Endothelial cell of umbilical vein (primary cell): Measurements from ENCODE around the gene TMEM139. TPM values are rescaled to one million over a fixed set of nuclear protein-coding genes. Genes with fewer than 3 reads are reported as not detected.

ENCODE experiments used
- BruUV-seq: library from RNA; stranded (reverse); fragments of 400-500 nt; replicated peaks from 2 replicates; lab custom pipeline; 2021; lab: Mats Ljungman, UMichigan
- CTCF ChIA-PET: fragments of 300-600, 350-600 bp; sonication (Branson Sonifier 250); formaldehyde crosslinking; loops from one replicate; lab custom pipeline; 2021; ENCODE audit warnings: antibody characterized with exemption, inconsistent platforms; lab: Charles Lee
- POLR2A ChIA-PET: fragments of 300-600, 350-600 bp; sonication (Branson Sonifier 250); formaldehyde crosslinking; loops from one replicate; lab custom pipeline; 2021; ENCODE audit warnings: antibody characterized with exemption, inconsistent platforms; lab: Charles Lee
- DNase-seq: peaks from one replicate; pipeline ENCODE4 v3.0.0-alpha.2; 2011; ENCODE audit warnings: low read depth, low spot score
- FAIRE-seq: peaks from 2 replicates; lab custom pipeline; 2011; peaks lifted over from hg19 to GRCh38; lab: Jason Lieb, UNC
- H2AFZ ChIP-seq: 2 replicates; pipeline ENCODE4 v1.6.0; 2012; ENCODE audit warnings: low read depth, low read length, control low read depth, inconsistent platforms
- H3K27ac ChIP-seq: 2 replicates; pipeline ENCODE4 v1.5.1; 2011; ENCODE audit warnings: low read depth, mild to moderate bottlenecking, control low read depth, low read length, moderate library complexity; ENCODE audit not compliant: insufficient read depth
- H3K27me3 ChIP-seq, 2 experiments: 2 replicates each; pipeline versions ENCODE4 v1.6.0 to v1.6.1; 2011; ENCODE audit warnings: low read length in 2 of 2, mixed read lengths in 1 of 2; ENCODE audit not compliant: control insufficient read depth in 2 of 2, insufficient read depth in 2 of 2
- H3K36me3 ChIP-seq, 2 experiments: 2 replicates in 1 of 2; 3 replicates in 1 of 2; pipeline ENCODE4 v1.5.1; 2011; ENCODE audit warnings: low read length in 2 of 2, mild to moderate bottlenecking in 1 of 2, moderate library complexity in 1 of 2; ENCODE audit not compliant: control insufficient read depth in 2 of 2, insufficient read depth in 2 of 2; ENCODE audit errors: extremely low read depth in 1 of 2
- H3K4me1 ChIP-seq: 3 replicates; pipeline ENCODE4 v1.5.1; 2011; ENCODE audit warnings: mild to moderate bottlenecking, low read length; ENCODE audit not compliant: control insufficient read depth, insufficient read depth; ENCODE audit errors: extremely low read depth
- H3K4me2 ChIP-seq: 2 replicates; pipeline ENCODE4 v1.6.1; 2011; ENCODE audit warnings: low read length, control low read depth, mixed read lengths; ENCODE audit not compliant: insufficient read depth
- H3K4me3 ChIP-seq, 3 experiments: fragments of 200-600 bp in 1 of 3; sonication (generic), shearing (Covaris generic) in 1 of 3; replicated peaks in 1 of 3; 2 replicates each; pipeline ENCODE4 v1.5.1; 2011 to 2016; ENCODE audit warnings: control low read depth in 3 of 3, low read length in 3 of 3, mild to moderate bottlenecking in 2 of 3, inconsistent platforms in 1 of 3, low read depth in 1 of 3, moderate library complexity in 1 of 3; ENCODE audit not compliant: insufficient read depth in 1 of 3
- H3K79me2 ChIP-seq: 2 replicates; pipeline ENCODE4 v1.6.0; 2012; ENCODE audit warnings: low read length, inconsistent platforms; ENCODE audit not compliant: control insufficient read depth, insufficient read depth
- H3K9ac ChIP-seq: replicated peaks from 2 replicates; pipeline ENCODE3; 2011; ENCODE audit warnings: low read length, control low read depth; ENCODE audit not compliant: insufficient read depth; ENCODE audit errors: extremely low read depth
- H3K9me1 ChIP-seq: replicated peaks from 3 replicates; pipeline ENCODE4 v1.6.0; 2011; ENCODE audit warnings: mild to moderate bottlenecking, low read length; ENCODE audit not compliant: control insufficient read depth, insufficient read depth; ENCODE audit errors: extremely low read depth
- H3K9me3 ChIP-seq: replicated peaks from 2 replicates; pipeline ENCODE4 v1.5.1; 2012; ENCODE audit warnings: low read length, inconsistent platforms; ENCODE audit not compliant: control insufficient read depth, insufficient read depth
- H4K20me1 ChIP-seq: replicated peaks from 2 replicates; pipeline ENCODE3; 2011; ENCODE audit warnings: mild to moderate bottlenecking, low read length; ENCODE audit not compliant: control insufficient read depth, insufficient read depth; ENCODE audit errors: extremely low read depth
- EZH2 ChIP-seq: IDR thresholded peaks from 2 replicates; pipeline ENCODE4 v1.6.1; 2012; ENCODE audit warnings: borderline replicate concordance, low read depth, mild to moderate bottlenecking, moderate library complexity, low read length, inconsistent platforms; ENCODE audit not compliant: severe bottlenecking
- FOS ChIP-seq: IDR thresholded peaks from 2 replicates; pipeline ENCODE4 v1.6.1; 2011; ENCODE audit warnings: mild to moderate bottlenecking, low read length, moderate library complexity, borderline replicate concordance; ENCODE audit not compliant: insufficient read depth
- GATA2 ChIP-seq: IDR thresholded peaks from 2 replicates; pipeline ENCODE4 v1.7.0; 2011; ENCODE audit warnings: low read depth, mild to moderate bottlenecking, moderate library complexity, mixed read lengths, low read length; ENCODE audit not compliant: insufficient read length, insufficient read depth
- JUN ChIP-seq: IDR thresholded peaks from 2 replicates; pipeline ENCODE4 v1.6.1; 2011; ENCODE audit warnings: borderline replicate concordance, low read depth; ENCODE audit not compliant: insufficient read length, insufficient read depth
- MAX ChIP-seq: IDR thresholded peaks from 2 replicates; pipeline ENCODE4 v1.6.1; 2011; ENCODE audit not compliant: insufficient read depth, insufficient read length
- MYC ChIP-seq: IDR thresholded peaks from one replicate; pipeline ENCODE4 v1.6.1; 2011; ENCODE audit warnings: mild to moderate bottlenecking, low read depth, low read length
- POLR2A ChIP-seq: IDR thresholded peaks from 2 replicates; pipeline ENCODE4 v1.6.1; 2012; ENCODE audit warnings: low read depth, mild to moderate bottlenecking, control low read depth, low read length
- POLR2AphosphoS5 ChIP-seq: IDR thresholded peaks from 2 replicates; pipeline ENCODE4 v1.6.1; 2012; ENCODE audit warnings: low read depth, mild to moderate bottlenecking, control low read depth, low read length, moderate library complexity; ENCODE audit not compliant: insufficient read depth
- dilution Hi-C: fragments of 300-500 bp; cut with MboI; formaldehyde crosslinking; loops from one replicate; pipeline ENCODE4 v1.15.0; 2019; ENCODE audit warnings: low sequenced_read_pairs; ENCODE audit not compliant: extremely low pct_ligation_motif_present
- intact Hi-C: fragments of 100-400 bp; cut with micrococcal nuclease; formaldehyde crosslinking; loops from one replicate; pipeline ENCODE4 v1.10.0; 2022
- polyA plus RNA-seq, 4 experiments: library from polyadenylated mRNA; depleted of rRNA in 3 of 4; stranded (reverse) in 3 of 4; unstranded in 1 of 4; fragments of >200 nt; gene quantifications; 2 replicates each; pipeline versions ENCODE4 v1.2.1 to v1.2.3, GENCODE V29; 2011 to 2012; ENCODE audit warnings: missing spikeins in 1 of 4
- total RNA-seq: library from RNA; stranded (reverse); gene quantifications from 2 replicates; pipeline ENCODE4 v1.2.3, GENCODE V29; 2021
- TF ChIP-seq, protein P1 (sequence below), 2 donors: IDR thresholded peaks; 1 replicate in 1 of 2; 2 replicates in 1 of 2; pipeline ENCODE4 v1.5.1; 2011; ENCODE audit warnings: low read length in 2 of 2, mild to moderate bottlenecking in 2 of 2, moderate library complexity in 2 of 2, control low read depth in 1 of 2, inconsistent platforms in 1 of 2, low read depth in 1 of 2; ENCODE audit not compliant: insufficient read depth in 1 of 2; ENCODE audit errors: extremely low read depth in 1 of 2

Gene TMEM139
- total and polyA plus RNA-seq, 2 donors (not counting 3 experiments of a cell fraction or from before 2014, with no cell fraction given), result 0.37 TPM; not detected in 1

DNA sequence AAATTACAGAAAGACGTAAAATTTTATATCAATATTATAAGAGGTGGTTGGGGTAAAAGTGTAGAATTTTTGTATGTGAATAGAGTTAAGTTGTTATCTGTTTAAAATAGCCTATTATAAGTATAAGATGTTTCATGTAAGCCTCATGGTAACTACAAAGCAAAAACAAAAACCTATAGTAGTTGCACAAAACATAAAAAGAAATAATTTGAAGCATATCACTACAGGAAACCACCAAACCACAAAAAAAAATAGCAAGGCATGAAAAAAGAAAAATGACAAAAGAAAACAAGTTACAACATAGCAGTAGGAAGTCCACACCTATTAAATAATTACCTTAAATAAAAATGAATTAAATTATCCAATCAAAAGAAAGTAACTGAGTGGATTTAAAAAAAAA, 33.9 kb upstream of the TMEM139 start:
- BruUV-seq, result no TSS peak
- Histone ChIP-seq H3K79me2 (no peaks in the 10 kb centered on the region), H2AFZ (no peak overlapping the region), H3K4me1 (peaks cover 2% of the 10 kb centered on the region), H3K27me3 (peaks cover 0 to 5% of the 10 kb centered on the region in 2 experiments), H3K4me3 (no peak overlapping the region), H4K20me1 (no peaks in the 10 kb centered on the region), H3K9me3 (no peaks in the 10 kb centered on the region), H3K4me2 (no peak overlapping the region), H3K9ac (no peak overlapping the region), H3K9me1 (no peaks in the 10 kb centered on the region), H3K27ac (no peak overlapping the region), H3K36me3 (no peaks in the 10 kb centered on the region)
- TF ChIP-seq FOS (no peak), POLR2A (no peak), POLR2AphosphoS5 (no peak), MYC (no peak), JUN (no peak), GATA2 (no peak), MAX (no peak), EZH2 (no peak)
- TF ChIP-seq, protein P1, sequence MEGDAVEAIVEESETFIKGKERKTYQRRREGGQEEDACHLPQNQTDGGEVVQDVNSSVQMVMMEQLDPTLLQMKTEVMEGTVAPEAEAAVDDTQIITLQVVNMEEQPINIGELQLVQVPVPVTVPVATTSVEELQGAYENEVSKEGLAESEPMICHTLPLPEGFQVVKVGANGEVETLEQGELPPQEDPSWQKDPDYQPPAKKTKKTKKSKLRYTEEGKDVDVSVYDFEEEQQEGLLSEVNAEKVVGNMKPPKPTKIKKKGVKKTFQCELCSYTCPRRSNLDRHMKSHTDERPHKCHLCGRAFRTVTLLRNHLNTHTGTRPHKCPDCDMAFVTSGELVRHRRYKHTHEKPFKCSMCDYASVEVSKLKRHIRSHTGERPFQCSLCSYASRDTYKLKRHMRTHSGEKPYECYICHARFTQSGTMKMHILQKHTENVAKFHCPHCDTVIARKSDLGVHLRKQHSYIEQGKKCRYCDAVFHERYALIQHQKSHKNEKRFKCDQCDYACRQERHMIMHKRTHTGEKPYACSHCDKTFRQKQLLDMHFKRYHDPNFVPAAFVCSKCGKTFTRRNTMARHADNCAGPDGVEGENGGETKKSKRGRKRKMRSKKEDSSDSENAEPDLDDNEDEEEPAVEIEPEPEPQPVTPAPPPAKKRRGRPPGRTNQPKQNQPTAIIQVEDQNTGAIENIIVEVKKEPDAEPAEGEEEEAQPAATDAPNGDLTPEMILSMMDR (IDR thresholded peaks at IDR 0.05; ENCODE audit: extremely low read depth in 1 of 2, insufficient read depth in 1 of 2, low read depth in 1 of 2, low read length in 2 of 2), result no peak
- DNase-seq, result no peak
- intact Hi-C loops (no loop called here), dilution Hi-C loops (no loop called here)
- ChIA-PET CTCF (interaction anchor here (0.6 to 2.6 kb wide), 3 partner anchors 10 to 133 kb away, joined by 3 to 13 read pairs (median 5); no protein-coding TSS in a partner anchor), POLR2A (no interaction called here)
- no peak for FAIRE-seq
